GM12878 (cell line): ENCODE results near the gene GGTLC2. TPM values are rescaled to one million over a fixed set of nuclear protein-coding genes. Genes with fewer than 3 reads are reported as not detected.

Experiments
- ATAC-seq: fragments of 200-7000 bp; cut with Tn5 transposase; 3 replicates; pipeline ENCODE4 v1.9.1; 2020; ENCODE audit warnings: mild to moderate bottlenecking, moderate library complexity
- BruUV-seq: library from RNA; stranded (reverse); fragments of 400-500 nt; replicated peaks from 2 replicates; lab custom pipeline; 2021; lab: Mats Ljungman, UMichigan
- CTCF ChIA-PET: fragments of 300-600 bp; sonication (Branson Sonifier 250); formaldehyde crosslinking; extraction: SDS; loops from one replicate; lab custom pipeline; 2021; ENCODE audit warnings: inconsistent platforms; lab: Yijun Ruan, JAX
- POLR2A ChIA-PET: fragments of 350-600 bp; formaldehyde crosslinking; extraction: SDS; loops from one replicate; lab custom pipeline; 2021; ENCODE audit warnings: inconsistent platforms; lab: Charles Lee
- RAD21 ChIA-PET: fragments of 300-600 bp; sonication (Branson Sonifier 250); formaldehyde crosslinking; loops from one replicate; lab custom pipeline; 2023; ENCODE audit warnings: antibody characterized with exemption; ENCODE audit not compliant: unreplicated experiment; lab: Charles Lee
- SMC1A ChIA-PET: fragments of 300-600 bp; sonication (Branson Sonifier 250); formaldehyde crosslinking; loops from one replicate; lab custom pipeline; 2023; ENCODE audit not compliant: unreplicated experiment, uncharacterized antibody; lab: Charles Lee
- DNase-seq: peaks from one replicate; pipeline ENCODE4 v3.0.0-alpha.2; 2011; ENCODE audit warnings: low read depth, low spot score
- FAIRE-seq: peaks from 3 replicates; lab custom pipeline; 2011; peaks lifted over from hg19 to GRCh38; lab: Jason Lieb, UNC
- H2AFZ ChIP-seq: 2 replicates; pipeline ENCODE4 v1.6.0; 2011; ENCODE audit warnings: low read depth, low read length, control low read depth; ENCODE audit not compliant: control insufficient read depth
- H3K27ac ChIP-seq: 2 replicates; pipeline ENCODE4 v1.5.1; 2011; ENCODE audit warnings: control low read depth; ENCODE audit not compliant: control insufficient read depth, insufficient read depth
- H3K27me3 ChIP-seq, 2 experiments: replicated peaks in 1 of 2; 2 replicates each; pipeline versions ENCODE4 v1.6.0 to v1.6.1; 2011; ENCODE audit warnings: low read length in 1 of 2; ENCODE audit not compliant: control insufficient read depth in 2 of 2, insufficient read depth in 2 of 2
- H3K36me3 ChIP-seq, 2 experiments: 2 replicates each; pipeline ENCODE4 v1.5.1; 2011; ENCODE audit warnings: low read length in 1 of 2; ENCODE audit not compliant: control insufficient read depth in 2 of 2, insufficient read depth in 2 of 2
- H3K4me1 ChIP-seq: 2 replicates; pipeline ENCODE4 v1.6.1; 2011; ENCODE audit warnings: mild to moderate bottlenecking, low read length, moderate library complexity, mixed read lengths; ENCODE audit not compliant: control insufficient read depth, insufficient read depth
- H3K4me2 ChIP-seq: 2 replicates; pipeline ENCODE4 v1.6.0; 2011; ENCODE audit warnings: control low read depth; ENCODE audit not compliant: control insufficient read depth, insufficient read depth
- H3K4me3 ChIP-seq: fragments of 200-600 bp; sonication (generic); 2 replicates; pipeline ENCODE4 v1.5.1; 2016
- H3K79me2 ChIP-seq: 2 replicates; pipeline ENCODE4 v1.6.0; 2011; ENCODE audit warnings: low read length; ENCODE audit not compliant: control insufficient read depth, insufficient read depth
- H3K9ac ChIP-seq: 2 replicates; pipeline ENCODE4 v1.8.0; 2011; ENCODE audit warnings: low read length, control low read depth, mixed read lengths; ENCODE audit not compliant: control insufficient read depth, insufficient read depth
- H3K9me3 ChIP-seq: replicated peaks from 3 replicates; pipeline ENCODE4 v1.5.1; 2011; ENCODE audit warnings: mild to moderate bottlenecking, low read length; ENCODE audit not compliant: control insufficient read depth, insufficient read depth
- H4K20me1 ChIP-seq: 2 replicates; pipeline ENCODE4 v1.6.0; 2011; ENCODE audit not compliant: control insufficient read depth, insufficient read depth
- ATF3 ChIP-seq: IDR thresholded peaks from 2 replicates; pipeline ENCODE4 v1.6.1; 2011; ENCODE audit warnings: low read depth, mild to moderate bottlenecking, low read length, moderate library complexity, borderline replicate concordance; ENCODE audit errors: extremely low read depth
- CHD4 ChIP-seq: fragments of 200-600 bp; sonication (generic); IDR thresholded peaks from 2 replicates; pipeline ENCODE4 v1.6.1; 2016; ENCODE audit warnings: mild to moderate bottlenecking
- CREM ChIP-seq: IDR thresholded peaks from 2 replicates; pipeline ENCODE4 v1.6.1; 2014; ENCODE audit warnings: antibody characterized with exemption, low read depth
- ESRRA ChIP-seq: IDR thresholded peaks from 2 replicates; pipeline ENCODE4 v1.6.1; 2012; ENCODE audit warnings: mild to moderate bottlenecking, low read length, improper control_type of control experiment
- JUND ChIP-seq: IDR thresholded peaks from 2 replicates; pipeline ENCODE4 v1.6.1; 2012; ENCODE audit warnings: low read depth, mild to moderate bottlenecking, low read length, improper control_type of control experiment, moderate library complexity
- MTA2 ChIP-seq: fragments of 450-650 bp; IDR thresholded peaks from 2 replicates; pipeline ENCODE4 v1.6.1; 2016; ENCODE audit warnings: low read depth, mild to moderate bottlenecking, moderate library complexity
- NBN ChIP-seq: fragments of 450-650 bp; IDR thresholded peaks from 2 replicates; pipeline ENCODE4 v1.6.1; 2016
- NFIC ChIP-seq: IDR thresholded peaks from 2 replicates; pipeline ENCODE4 v1.6.1; 2012; ENCODE audit warnings: low read depth, mild to moderate bottlenecking, inconsistent platforms, low read length, moderate library complexity
- NFXL1 ChIP-seq: fragments of 450-650 bp; IDR thresholded peaks from 2 replicates; pipeline ENCODE4 v1.6.1; 2017; ENCODE audit warnings: antibody characterized with exemption, mild to moderate bottlenecking, borderline replicate concordance
- NR2F1 ChIP-seq: fragments of 450-650 bp; conservative IDR thresholded peaks from 2 replicates; pipeline ENCODE4 v1.6.1; 2017; ENCODE audit warnings: mild to moderate bottlenecking
- POU2F2 ChIP-seq: IDR thresholded peaks from 3 replicates; pipeline ENCODE4 v1.6.1; 2011; ENCODE audit warnings: low read depth, mild to moderate bottlenecking, low read length, borderline replicate concordance
- RBBP5 ChIP-seq: fragments of 200-600 bp; sonication (generic); conservative IDR thresholded peaks from 2 replicates; pipeline ENCODE4 v1.6.1; 2016
- SMARCA5 ChIP-seq: fragments of 450-650 bp; IDR thresholded peaks from 2 replicates; pipeline ENCODE4 v1.6.1; 2017; ENCODE audit warnings: mild to moderate bottlenecking
- SP1 ChIP-seq: IDR thresholded peaks from one replicate; pipeline ENCODE4 v1.6.1; 2011; ENCODE audit warnings: low read depth, low read length
- SPI1 ChIP-seq: IDR thresholded peaks from 2 replicates; pipeline ENCODE4 v1.6.1; 2011; ENCODE audit warnings: low read depth, mild to moderate bottlenecking, low read length, moderate library complexity, borderline replicate concordance; ENCODE audit not compliant: insufficient read depth
- SREBF2 ChIP-seq: IDR thresholded peaks from 2 replicates; pipeline ENCODE4 v1.6.1; 2012; ENCODE audit warnings: mild to moderate bottlenecking, low read length
- SRF ChIP-seq, 2 experiments: IDR thresholded peaks; 2 replicates each; pipeline ENCODE4 v1.6.1; 2011; ENCODE audit warnings: low read depth in 2 of 2, low read length in 2 of 2, mild to moderate bottlenecking in 1 of 2, moderate library complexity in 1 of 2
- WGBS: methylation state at CpG from one replicate; pipeline ENCODE4 v1.1.6; 2016; ENCODE audit warnings: low lambda C conversion rate; ENCODE audit not compliant: insufficient replicate concordance, insufficient coverage; ENCODE audit errors: missing lambda C conversion rate; 5-methylcytosine and 5-hydroxymethylcytosine counted together
- in situ Hi-C: fragments of 300-500 bp; cut with MboI; formaldehyde crosslinking; loops from 9 replicates; pipeline ENCODE4 v1.14.3; 2018; ENCODE audit warnings: mixed read lengths
- intact Hi-C: fragments of 100-400 bp; cut with micrococcal nuclease; formaldehyde crosslinking; loops from one replicate; pipeline ENCODE4 v1.14.2; 2022; ENCODE audit not compliant: unreplicated experiment
- polyA plus RNA-seq, 11 experiments: library from polyadenylated mRNA; depleted of rRNA in 4 of 11; unstranded in 6 of 11; stranded (reverse) in 5 of 11; fragments of >200 nt; fragmentation: Nextera tagmentation in 4 of 11; fragmentation: Illumina TruSeq in 1 of 11; extraction: Ambion mirVana in 4 of 11; extraction: Trizol in 1 of 11; gene quantifications; 1 replicate in 1 of 11; 2 replicates in 10 of 11; pipeline versions ENCODE4 v1.2.1 to v1.2.3, GENCODE V29; 2011 to 2016; ENCODE audit warnings: inconsistent platforms in 2 of 11, missing spikeins in 2 of 11, low read depth in 1 of 11
- total RNA-seq, 4 experiments: library from RNA; depleted of rRNA in 3 of 4; stranded (reverse); fragments of >200 nt in 3 of 4; fragmentation: Illumina TruSeq in 1 of 4; extraction: Trizol in 1 of 4; gene quantifications; 2 replicates each; pipeline versions ENCODE4 v1.2.1 to v1.2.3, GENCODE V29; 2013 to 2021

GGTLC2 gene
- total and polyA plus RNA-seq, 10 of the 15 experiments (the other 5 are each of a cell fraction or from before 2014, with no cell fraction given) = not detected

- Histone ChIP-seq H3K27ac (no peak overlapping the region), H3K9me3 (no peaks in the 10 kb centered on the region), H3K36me3 (no peaks in the 10 kb centered on the region), H3K27me3 (no peaks in the 10 kb centered on the region), H2AFZ (no peak overlapping the region), H3K4me3 (no peak overlapping the region), H3K4me1 (peaks cover 30% of the 10 kb centered on the region), H3K9ac (no peak overlapping the region), H3K79me2 (no peaks in the 10 kb centered on the region), H4K20me1 (no peaks in the 10 kb centered on the region), H3K4me2 (no peak overlapping the region)
- FAIRE-seq (no peak), DNase-seq (no peak), ATAC-seq (no peak)
- intact Hi-C loops = no loop called here
- no TSS peak for BruUV-seq
- WGBS = 51% methylated on average over 5 of the region's 5 CpGs
- RAD21 ChIA-PET = interaction anchor here (1.3 to 3.6 kb wide), 2 partner anchors 17 to 64 kb away, joined by 4 to 23 read pairs; no protein-coding TSS in a partner anchor
- CTCF ChIA-PET = interaction anchor here (0.9 to 4.2 kb wide), 18 partner anchors 10 to 270 kb away, joined by 3 to 46 read pairs (median 5); no protein-coding TSS in a partner anchor
- TF ChIP-seq ESRRA (no peak), ATF3 (no peak), SMARCA5 (no peak), POU2F2 (no peak), SPI1 (no peak), RBBP5 (no peak), SP1 (no peak), JUND (no peak), NFXL1 (no peak), SREBF2 (no peak), NBN (no peak), NR2F1 (no peak), CREM (no peak), SRF (IDR thresholded peaks at IDR 0.05; ENCODE audit: low read depth in 2 of 2, low read length in 2 of 2) (no peak), CHD4 (no peak), NFIC (no peak), MTA2 (no peak)
- SMC1A ChIA-PET = interaction anchor here (1.3 to 3.6 kb wide), 2 partner anchors 17 to 61 kb away, joined by 4 to 23 read pairs; no protein-coding TSS in a partner anchor
- in situ Hi-C loops = no loop called here
- POLR2A ChIA-PET = no interaction called here
Measured at GRCh38 chr22:22683668-22684361, 39.4 kb downstream of the GGTLC2 start.
